Neural progenitor cell (in vitro differentiated cells): ENCODE data around the gene HDAC7. TPM values are rescaled to one million over a fixed set of nuclear protein-coding genes. Genes with fewer than 3 reads are reported as not detected.
A peak's percentile ranks its signal among the peaks of the same experiment; 100 is the strongest.

Source experiments
- DNase-seq: peaks from one replicate; pipeline ENCODE4 v3.0.0-alpha.2; 2016; ENCODE audit warnings: low spot score
- H2AFZ ChIP-seq: fragments of 200-600 bp; sonication (generic); replicated peaks from 2 replicates; pipeline ENCODE4 v1.6.1; 2016; ENCODE audit warnings: antibody characterized with exemption
- H3F3A ChIP-seq: fragments of 200-600 bp; sonication (generic); 2 replicates; pipeline ENCODE4 v1.6.1; 2016; ENCODE audit warnings: antibody characterized with exemption, low read depth
- H3K27ac ChIP-seq: fragments of 200-600 bp; sonication (generic); 2 replicates; pipeline ENCODE4 v1.5.1; 2016; ENCODE audit warnings: mild to moderate bottlenecking
- H3K27me3 ChIP-seq: fragments of 200-600 bp; sonication (generic); 2 replicates; pipeline ENCODE4 v1.6.1; 2016; ENCODE audit warnings: mild to moderate bottlenecking, moderate library complexity
- H3K36me3 ChIP-seq: fragments of 200-600 bp; sonication (generic); 2 replicates; pipeline ENCODE4 v1.5.1; 2016
- H3K4me1 ChIP-seq: fragments of 200-600 bp; sonication (generic); 2 replicates; pipeline ENCODE4 v1.6.1; 2016; ENCODE audit warnings: mixed run types
- H3K4me2 ChIP-seq: fragments of 200-600 bp; sonication (generic); 2 replicates; pipeline ENCODE4 v1.6.1; 2016
- H3K4me3 ChIP-seq: fragments of 200-600 bp; sonication (generic); 2 replicates; pipeline ENCODE4 v1.5.1; 2016
- H3K79me2 ChIP-seq: fragments of 200-600 bp; sonication (generic); 2 replicates; pipeline ENCODE4 v1.6.1; 2016; ENCODE audit warnings: low read depth
- H3K9ac ChIP-seq: fragments of 200-600 bp; sonication (generic); 2 replicates; pipeline ENCODE4 v1.6.1; 2016
- H3K9me3 ChIP-seq: fragments of 200-600 bp; sonication (generic); 2 replicates; pipeline ENCODE4 v1.5.1; 2016; ENCODE audit warnings: low read depth
- H4K20me1 ChIP-seq: fragments of 200-600 bp; sonication (generic); 2 replicates; pipeline ENCODE4 v1.6.1; 2016; ENCODE audit warnings: low read depth
- H3K27ac Mint-ChIP-seq: 3 replicates; pipeline ENCODE4 v1.8.0; 2021; ENCODE audit warnings: mixed read lengths
- H3K27me3 Mint-ChIP-seq: 2 replicates; pipeline ENCODE4 v1.8.0; 2022; ENCODE audit warnings: low read depth, mild to moderate bottlenecking, inconsistent platforms, moderate library complexity, mixed read lengths; ENCODE audit not compliant: insufficient read depth
- H3K36me3 Mint-ChIP-seq: 3 replicates; pipeline ENCODE4 v1.8.0; 2021; ENCODE audit warnings: mixed read lengths
- H3K4me1 Mint-ChIP-seq: 3 replicates; pipeline ENCODE4 v1.8.0; 2021; ENCODE audit warnings: mixed read lengths
- H3K4me3 Mint-ChIP-seq: 3 replicates; pipeline ENCODE4 v1.8.0; 2021; ENCODE audit warnings: mild to moderate bottlenecking, moderate library complexity, mixed read lengths
- H3K9me3 Mint-ChIP-seq: 3 replicates; pipeline ENCODE4 v1.8.0; 2020; ENCODE audit warnings: mixed read lengths
- EZH2 ChIP-seq: fragments of 200-600 bp; sonication (generic); IDR thresholded peaks from 2 replicates; pipeline ENCODE4 v1.6.1; 2017; ENCODE audit warnings: antibody characterized with exemption, mild to moderate bottlenecking, moderate library complexity
- EZH2phosphoT487 ChIP-seq: fragments of 200-600 bp; sonication (generic); IDR thresholded peaks from 2 replicates; pipeline ENCODE4 v1.6.1; 2017; ENCODE audit warnings: antibody characterized with exemption
- total RNA-seq: library from RNA; depleted of rRNA; stranded (reverse); fragments of >200 nt; gene quantifications from 2 replicates; pipeline ENCODE4 v1.2.3, GENCODE V29; 2015; ENCODE audit warnings: low replicate concordance
- TF ChIP-seq, protein P1 (sequence below): fragments of 200-600 bp; sonication (generic); IDR thresholded peaks from 2 replicates; pipeline ENCODE4 v1.5.1; 2017; ENCODE audit warnings: antibody characterized with exemption, mild to moderate bottlenecking

Gene HDAC7
- total RNA-seq, 1 donor from 2014 or later: 7.2 TPM

GRCh38 chr12:47835006-47835830, 15.5 kb upstream of the HDAC7 start:
- H3K4me1 Mint-ChIP-seq: peaks cover 46% of the 10 kb centered on the region
- H3K36me3 Mint-ChIP-seq: no peaks in the 10 kb centered on the region
- no peaks in the 10 kb centered on the region for H3K9me3 ChIP-seq
- no peaks in the 10 kb centered on the region for H3K9me3 Mint-ChIP-seq
- peak overlapping the region; percentile 25 for H3K4me3 Mint-ChIP-seq
- H3F3A ChIP-seq: peaks cover 8% of the 10 kb centered on the region
- no peak overlapping the region for H3K27ac ChIP-seq
- no peaks in the 10 kb centered on the region for H3K79me2 ChIP-seq
- H3K4me2 ChIP-seq: peak overlapping the region; percentile 56
- no peak for DNase-seq
- H3K27me3 ChIP-seq: no peaks in the 10 kb centered on the region
- H3K9ac ChIP-seq: no peak overlapping the region
- peaks cover 11% of the 10 kb centered on the region for H3K4me1 ChIP-seq
- TF ChIP-seq, protein P1, sequence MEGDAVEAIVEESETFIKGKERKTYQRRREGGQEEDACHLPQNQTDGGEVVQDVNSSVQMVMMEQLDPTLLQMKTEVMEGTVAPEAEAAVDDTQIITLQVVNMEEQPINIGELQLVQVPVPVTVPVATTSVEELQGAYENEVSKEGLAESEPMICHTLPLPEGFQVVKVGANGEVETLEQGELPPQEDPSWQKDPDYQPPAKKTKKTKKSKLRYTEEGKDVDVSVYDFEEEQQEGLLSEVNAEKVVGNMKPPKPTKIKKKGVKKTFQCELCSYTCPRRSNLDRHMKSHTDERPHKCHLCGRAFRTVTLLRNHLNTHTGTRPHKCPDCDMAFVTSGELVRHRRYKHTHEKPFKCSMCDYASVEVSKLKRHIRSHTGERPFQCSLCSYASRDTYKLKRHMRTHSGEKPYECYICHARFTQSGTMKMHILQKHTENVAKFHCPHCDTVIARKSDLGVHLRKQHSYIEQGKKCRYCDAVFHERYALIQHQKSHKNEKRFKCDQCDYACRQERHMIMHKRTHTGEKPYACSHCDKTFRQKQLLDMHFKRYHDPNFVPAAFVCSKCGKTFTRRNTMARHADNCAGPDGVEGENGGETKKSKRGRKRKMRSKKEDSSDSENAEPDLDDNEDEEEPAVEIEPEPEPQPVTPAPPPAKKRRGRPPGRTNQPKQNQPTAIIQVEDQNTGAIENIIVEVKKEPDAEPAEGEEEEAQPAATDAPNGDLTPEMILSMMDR: no peak
- TF ChIP-seq EZH2phosphoT487: no peak
- no peak for TF ChIP-seq EZH2
- peaks cover 14% of the 10 kb centered on the region for H3K27me3 Mint-ChIP-seq
- H3K4me3 ChIP-seq: no peak overlapping the region
- no peaks in the 10 kb centered on the region for H3K36me3 ChIP-seq
- no peak overlapping the region for H2AFZ ChIP-seq
- H4K20me1 ChIP-seq: no peaks in the 10 kb centered on the region
- peak overlapping the region; percentile 94 for H3K27ac Mint-ChIP-seq

GRCh38 chr12:47834199-47834903, 14.6 kb upstream of the HDAC7 start:
- no peak for TF ChIP-seq EZH2phosphoT487
- peaks cover 14% of the 10 kb centered on the region for H3K27me3 Mint-ChIP-seq
- H3K4me3 Mint-ChIP-seq: peak overlapping the region; percentile 60
- H3K9ac ChIP-seq: no peak overlapping the region
- DNase-seq: no peak
- H4K20me1 ChIP-seq: no peaks in the 10 kb centered on the region
- H3K27ac Mint-ChIP-seq: peak overlapping the region; percentile 85
- peaks cover 8% of the 10 kb centered on the region for H3F3A ChIP-seq
- no peaks in the 10 kb centered on the region for H3K9me3 ChIP-seq
- H3K4me1 ChIP-seq: peaks cover 11% of the 10 kb centered on the region
- no peak overlapping the region for H3K27ac ChIP-seq
- no peaks in the 10 kb centered on the region for H3K9me3 Mint-ChIP-seq
- no peak overlapping the region for H3K4me3 ChIP-seq
- no peak overlapping the region for H2AFZ ChIP-seq
- no peaks in the 10 kb centered on the region for H3K36me3 ChIP-seq
- H3K79me2 ChIP-seq: no peaks in the 10 kb centered on the region
- no peaks in the 10 kb centered on the region for H3K36me3 Mint-ChIP-seq
- H3K4me2 ChIP-seq: no peak overlapping the region
- no peaks in the 10 kb centered on the region for H3K27me3 ChIP-seq
- peaks cover 50% of the 10 kb centered on the region for H3K4me1 Mint-ChIP-seq

- TF ChIP-seq, protein P1: no peak
- TF ChIP-seq EZH2: no peak
- no peak for TF ChIP-seq EZH2phosphoT487
- H3K4me1 Mint-ChIP-seq: peaks cover 57% of the 10 kb centered on the region
- no peak overlapping the region for H3K9ac ChIP-seq
- no peaks in the 10 kb centered on the region for H3K79me2 ChIP-seq
- H3K9me3 ChIP-seq: no peaks in the 10 kb centered on the region
- no peak overlapping the region for H3K27ac ChIP-seq
- H3K4me1 ChIP-seq: peaks cover 15% of the 10 kb centered on the region
- peaks cover 8% of the 10 kb centered on the region for H3F3A ChIP-seq
- no peak overlapping the region for H3K4me3 ChIP-seq
- no peaks in the 10 kb centered on the region for H3K36me3 ChIP-seq
- H3K4me3 Mint-ChIP-seq: no peak overlapping the region
- no peak for DNase-seq
- no peaks in the 10 kb centered on the region for H3K9me3 Mint-ChIP-seq
- peak overlapping the region; percentile 85 for H3K27ac Mint-ChIP-seq
- H3K36me3 Mint-ChIP-seq: no peaks in the 10 kb centered on the region
- H3K27me3 ChIP-seq: no peaks in the 10 kb centered on the region
- H2AFZ ChIP-seq: no peak overlapping the region
- H3K4me2 ChIP-seq: no peak overlapping the region
- H4K20me1 ChIP-seq: no peaks in the 10 kb centered on the region
- H3K27me3 Mint-ChIP-seq: peaks cover 10% of the 10 kb centered on the region
These were observed 13.9 kb upstream of the HDAC7 start for GRCh38 chr12:47833591-47834012.
